ENCODE results near the gene ENOX1.

Gene ENOX1

DNA sequence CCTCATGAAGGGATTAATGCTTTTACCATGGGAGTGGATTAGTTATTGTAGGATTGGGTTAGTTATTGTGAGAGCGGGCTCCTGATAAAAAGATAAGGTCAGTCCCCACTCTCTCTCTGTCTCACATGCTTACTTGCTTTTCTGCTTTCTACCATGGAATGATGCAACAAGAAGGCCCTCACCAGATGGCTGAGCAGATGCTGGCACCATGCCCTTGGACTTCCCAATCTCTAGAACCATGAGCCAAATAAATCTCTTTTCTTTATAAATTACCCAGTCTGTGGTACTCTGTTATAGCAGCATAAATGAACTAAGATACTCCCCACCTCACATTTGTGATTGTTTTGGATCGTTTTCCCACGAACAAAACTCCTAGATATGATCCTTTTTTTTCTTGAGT is 409.6 kb downstream of the ENOX1 start:
- ChIA-PET POLR2A (no interaction called here), CTCF (no interaction called here)
- TF ChIP-seq FOXK2 (IDR thresholded peaks at IDR 0.05) (no peak), TARDBP (IDR thresholded peaks at IDR 0.05) (no peak), FOXM1 (IDR thresholded peaks at IDR 0.05; ENCODE audit: borderline replicate concordance) (no peak), ZNF384 (IDR thresholded peaks at IDR 0.05) (no peak), SUZ12 (IDR thresholded peaks at IDR 0.05) (no peak), FOXA1 (IDR thresholded peaks at IDR 0.05) (no peak), ELF4 (IDR thresholded peaks at IDR 0.05) (no peak), CTBP1 (IDR thresholded peaks at IDR 0.05; ENCODE audit: borderline replicate concordance) (no peak), L3MBTL2 (conservative IDR thresholded peaks at IDR 0.05) (no peak), ARNT (IDR thresholded peaks at IDR 0.05) (no peak), LEF1 (IDR thresholded peaks at IDR 0.05; ENCODE audit: borderline replicate concordance) (no peak), NFRKB (IDR thresholded peaks at IDR 0.05) (no peak), SP1 (IDR thresholded peaks at IDR 0.05) (no peak), HDGF (IDR thresholded peaks at IDR 0.05; ENCODE audit: borderline replicate concordance) (no peak), BHLHE40 (IDR thresholded peaks at IDR 0.05; ENCODE audit: borderline replicate concordance) (no peak)
- TF ChIP-seq, protein P1, sequence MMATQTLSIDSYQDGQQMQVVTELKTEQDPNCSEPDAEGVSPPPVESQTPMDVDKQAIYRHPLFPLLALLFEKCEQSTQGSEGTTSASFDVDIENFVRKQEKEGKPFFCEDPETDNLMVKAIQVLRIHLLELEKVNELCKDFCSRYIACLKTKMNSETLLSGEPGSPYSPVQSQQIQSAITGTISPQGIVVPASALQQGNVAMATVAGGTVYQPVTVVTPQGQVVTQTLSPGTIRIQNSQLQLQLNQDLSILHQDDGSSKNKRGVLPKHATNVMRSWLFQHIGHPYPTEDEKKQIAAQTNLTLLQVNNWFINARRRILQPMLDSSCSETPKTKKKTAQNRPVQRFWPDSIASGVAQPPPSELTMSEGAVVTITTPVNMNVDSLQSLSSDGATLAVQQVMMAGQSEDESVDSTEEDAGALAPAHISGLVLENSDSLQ (IDR thresholded peaks at IDR 0.05), result no peak
- no peak for DNase-seq (ENCODE audit: extremely low spot score)

DNA sequence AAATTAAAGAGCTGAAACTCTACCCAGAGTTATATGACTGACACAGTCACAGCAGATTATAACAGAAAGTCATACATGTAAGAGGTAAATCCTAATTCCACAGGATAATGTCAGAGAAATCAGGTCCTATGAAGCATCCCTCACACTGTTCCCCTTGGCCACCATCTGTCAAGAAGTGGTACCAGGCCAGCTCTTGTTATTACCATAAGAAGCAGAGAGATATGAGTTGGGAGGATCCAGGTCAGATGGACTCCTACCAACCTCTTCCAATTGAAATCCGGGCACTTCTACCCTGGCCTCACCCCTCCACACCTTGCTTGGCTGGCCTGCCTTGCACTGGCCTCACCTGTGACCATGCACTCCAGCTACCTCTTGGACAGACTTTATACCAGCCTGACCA is 410.2 kb downstream of the ENOX1 start:
- no peak for DNase-seq (ENCODE audit: extremely low spot score)
- POLR2A ChIA-PET, result no interaction called here
- CTCF ChIA-PET, result no interaction called here
- TF ChIP-seq ARNT (IDR thresholded peaks at IDR 0.05), result no peak
- TF ChIP-seq SUZ12 (IDR thresholded peaks at IDR 0.05), result no peak
- TF ChIP-seq L3MBTL2 (conservative IDR thresholded peaks at IDR 0.05), result no peak
- TF ChIP-seq NFRKB (IDR thresholded peaks at IDR 0.05), result no peak
- TF ChIP-seq BHLHE40 (IDR thresholded peaks at IDR 0.05; ENCODE audit: borderline replicate concordance), result no peak
- no peak for TF ChIP-seq LEF1 (IDR thresholded peaks at IDR 0.05; ENCODE audit: borderline replicate concordance)
- TF ChIP-seq SP1 (IDR thresholded peaks at IDR 0.05), result no peak
- no peak for TF ChIP-seq FOXA1 (IDR thresholded peaks at IDR 0.05)
- no peak for TF ChIP-seq FOXK2 (IDR thresholded peaks at IDR 0.05)
- TF ChIP-seq HDGF (IDR thresholded peaks at IDR 0.05; ENCODE audit: borderline replicate concordance), result no peak
- TF ChIP-seq, protein P1 (IDR thresholded peaks at IDR 0.05), result no peak
- no peak for TF ChIP-seq FOXM1 (IDR thresholded peaks at IDR 0.05; ENCODE audit: borderline replicate concordance)
- no peak for TF ChIP-seq ELF4 (IDR thresholded peaks at IDR 0.05)
- no peak for TF ChIP-seq TARDBP (IDR thresholded peaks at IDR 0.05)
- no peak for TF ChIP-seq ZNF384 (IDR thresholded peaks at IDR 0.05)

DNA sequence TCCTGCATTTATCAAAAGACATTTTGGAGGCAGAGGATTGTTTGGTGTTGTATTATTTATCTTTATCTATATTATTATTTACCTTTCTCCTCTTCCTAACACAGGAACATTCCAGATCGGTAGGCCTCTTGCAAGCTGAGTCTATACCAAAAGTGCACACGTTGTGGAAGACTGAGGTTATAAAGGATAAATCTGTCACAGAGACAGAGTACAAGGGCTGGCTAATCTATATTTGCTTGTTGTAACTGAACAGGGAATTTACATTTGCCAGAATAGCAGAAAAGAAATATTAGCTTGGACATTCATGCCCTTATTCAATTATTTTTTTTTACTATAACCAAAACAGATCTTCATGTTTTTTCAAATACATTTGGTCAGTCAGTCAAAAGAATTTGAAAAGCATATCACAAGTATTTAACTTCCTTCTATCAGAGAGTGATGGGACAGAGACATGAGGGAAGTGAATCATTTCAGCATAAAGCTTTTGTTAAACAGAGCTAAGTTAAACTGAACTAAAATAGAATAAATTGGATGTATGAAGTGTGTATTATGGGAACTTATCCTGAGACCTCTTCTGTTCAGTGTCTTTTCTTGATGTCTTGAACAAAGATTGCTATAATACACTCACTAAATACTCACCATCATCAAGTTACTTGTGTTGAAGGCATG is 410.8 kb downstream of the ENOX1 start:
- CTCF ChIA-PET, result no interaction called here
- TF ChIP-seq FOXM1 (IDR thresholded peaks at IDR 0.05; ENCODE audit: borderline replicate concordance), result no peak
- TF ChIP-seq, protein P1 (IDR thresholded peaks at IDR 0.05), result no peak
- TF ChIP-seq CTBP1 (IDR thresholded peaks at IDR 0.05; ENCODE audit: borderline replicate concordance), result no peak
- TF ChIP-seq L3MBTL2 (conservative IDR thresholded peaks at IDR 0.05), result no peak
- no peak for TF ChIP-seq HDGF (IDR thresholded peaks at IDR 0.05; ENCODE audit: borderline replicate concordance)
- TF ChIP-seq FOXA1 (IDR thresholded peaks at IDR 0.05), result no peak
- no peak for TF ChIP-seq NFRKB (IDR thresholded peaks at IDR 0.05)
- TF ChIP-seq SP1 (IDR thresholded peaks at IDR 0.05), result no peak
- TF ChIP-seq ELF4 (IDR thresholded peaks at IDR 0.05), result no peak
- no peak for TF ChIP-seq SUZ12 (IDR thresholded peaks at IDR 0.05)
- no peak for TF ChIP-seq BHLHE40 (IDR thresholded peaks at IDR 0.05; ENCODE audit: borderline replicate concordance)
- no peak for TF ChIP-seq LEF1 (IDR thresholded peaks at IDR 0.05; ENCODE audit: borderline replicate concordance)
- no peak for TF ChIP-seq TARDBP (IDR thresholded peaks at IDR 0.05)
- no peak for TF ChIP-seq FOXK2 (IDR thresholded peaks at IDR 0.05)
- DNase-seq (ENCODE audit: extremely low spot score), result no peak
- POLR2A ChIA-PET, result no interaction called here

DNA sequence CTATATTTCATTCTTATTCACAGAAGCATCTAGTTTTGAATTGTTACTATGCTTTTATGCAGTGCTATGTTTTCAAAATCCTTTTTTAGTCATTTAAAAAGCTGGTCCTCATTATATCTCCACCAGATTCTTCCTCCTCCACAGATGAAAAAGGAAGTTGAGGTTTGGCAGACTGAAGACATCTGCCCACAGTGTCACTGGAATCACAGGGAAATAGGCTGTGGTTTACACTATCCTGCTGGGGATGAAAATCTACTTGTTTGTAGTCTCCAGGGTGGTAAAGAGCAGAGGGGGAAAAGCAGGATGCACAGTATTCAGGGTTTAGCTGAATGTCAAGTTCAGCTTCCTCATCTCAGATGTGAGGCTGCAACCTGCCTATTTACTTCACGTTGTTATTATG is 412.2 kb downstream of the ENOX1 start:
- TF ChIP-seq HDGF (IDR thresholded peaks at IDR 0.05; ENCODE audit: borderline replicate concordance), result no peak
- no peak for TF ChIP-seq SP1 (IDR thresholded peaks at IDR 0.05)
- no peak for DNase-seq (ENCODE audit: extremely low spot score)
- POLR2A ChIA-PET, result no interaction called here
- CTCF ChIA-PET, result no interaction called here

DNA sequence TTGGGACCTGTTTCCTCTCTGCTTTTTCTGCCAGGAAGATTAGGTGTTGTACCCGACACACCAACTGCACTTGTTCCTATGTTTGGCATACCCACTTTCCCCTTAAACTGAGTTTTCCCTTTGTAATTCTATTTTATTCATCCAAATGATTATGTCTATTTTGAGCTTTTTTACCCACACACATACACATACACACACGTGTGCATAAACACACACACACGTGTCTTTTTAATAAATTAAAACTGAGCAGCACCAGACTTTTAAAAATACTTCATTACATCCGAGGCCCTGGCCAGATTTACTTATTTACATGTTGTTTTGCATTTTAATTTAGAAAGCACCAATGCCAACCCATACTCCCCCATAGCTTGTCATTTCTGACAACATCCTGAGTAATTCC is 413.4 kb downstream of the ENOX1 start:
- ChIA-PET POLR2A (no interaction called here), CTCF (no interaction called here)
- DNase-seq (ENCODE audit: extremely low spot score), result no peak
- no peak for TF ChIP-seq SP1 (IDR thresholded peaks at IDR 0.05)
- no peak for TF ChIP-seq L3MBTL2 (conservative IDR thresholded peaks at IDR 0.05)
- TF ChIP-seq NFRKB (IDR thresholded peaks at IDR 0.05), result no peak
- no peak for TF ChIP-seq ELF4 (IDR thresholded peaks at IDR 0.05)
- no peak for TF ChIP-seq SUZ12 (IDR thresholded peaks at IDR 0.05)
- no peak for TF ChIP-seq HDGF (IDR thresholded peaks at IDR 0.05; ENCODE audit: borderline replicate concordance)

DNA sequence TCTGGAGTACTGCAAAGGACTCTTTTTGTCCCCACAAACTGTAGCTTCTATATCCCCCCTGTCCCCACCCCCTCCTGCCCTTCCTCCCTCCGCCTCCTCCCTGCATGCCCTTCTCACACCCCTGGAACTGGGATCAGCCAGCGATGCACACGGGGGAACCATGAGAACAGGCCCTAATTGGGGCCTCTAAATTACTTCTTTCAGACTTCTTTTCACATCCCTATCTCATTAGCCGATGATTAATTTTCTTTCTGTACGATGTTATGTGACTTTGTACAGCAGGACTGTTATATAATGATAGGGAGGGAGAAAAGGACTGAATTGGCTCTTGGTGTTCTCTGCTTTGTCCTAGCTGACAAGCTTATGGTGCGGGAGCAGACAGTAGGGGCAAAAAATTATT is 415.9 kb downstream of the ENOX1 start:
- no peak for DNase-seq (ENCODE audit: extremely low spot score)
- ChIA-PET POLR2A (no interaction called here), CTCF (no interaction called here)
- no peak for TF ChIP-seq LEF1 (IDR thresholded peaks at IDR 0.05; ENCODE audit: borderline replicate concordance)
- no peak for TF ChIP-seq L3MBTL2 (conservative IDR thresholded peaks at IDR 0.05)
- no peak for TF ChIP-seq BHLHE40 (IDR thresholded peaks at IDR 0.05; ENCODE audit: borderline replicate concordance)
- TF ChIP-seq ARNT (IDR thresholded peaks at IDR 0.05), result no peak
- no peak for TF ChIP-seq HDGF (IDR thresholded peaks at IDR 0.05; ENCODE audit: borderline replicate concordance)
- no peak for TF ChIP-seq SP1 (IDR thresholded peaks at IDR 0.05)
